HG03045 (cell line): ENCODE data around the gene EIF2AK3.

Experiments used
- ATAC-seq: cut with Tn5 transposase; IDR thresholded peaks from one replicate; pipeline ENCODE4 v1.9.1; 2021; ENCODE audit warnings: mild to moderate bottlenecking, moderate library complexity; ENCODE audit not compliant: unreplicated experiment

EIF2AK3 gene

DNA sequence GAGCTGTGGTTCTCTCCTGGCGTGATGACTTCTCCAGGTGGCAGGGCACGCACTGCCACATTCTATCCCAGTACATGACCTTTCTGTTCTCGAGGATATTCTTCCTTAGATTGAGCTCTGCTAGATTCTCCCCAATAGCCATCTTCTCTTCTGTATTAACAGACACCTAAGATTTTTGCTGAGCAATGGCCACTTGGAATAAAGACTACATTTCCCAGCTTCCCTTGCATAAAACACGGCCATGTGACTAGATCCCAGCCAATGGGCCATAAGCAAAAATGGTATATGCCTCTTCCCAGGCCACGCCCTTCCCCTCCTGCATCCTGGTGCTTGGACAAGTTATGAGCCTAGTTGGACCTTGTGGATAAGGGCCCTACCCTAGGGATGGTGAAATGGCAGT is 82.1 kb downstream of the EIF2AK3 start:
- no peak for ATAC-seq

DNA sequence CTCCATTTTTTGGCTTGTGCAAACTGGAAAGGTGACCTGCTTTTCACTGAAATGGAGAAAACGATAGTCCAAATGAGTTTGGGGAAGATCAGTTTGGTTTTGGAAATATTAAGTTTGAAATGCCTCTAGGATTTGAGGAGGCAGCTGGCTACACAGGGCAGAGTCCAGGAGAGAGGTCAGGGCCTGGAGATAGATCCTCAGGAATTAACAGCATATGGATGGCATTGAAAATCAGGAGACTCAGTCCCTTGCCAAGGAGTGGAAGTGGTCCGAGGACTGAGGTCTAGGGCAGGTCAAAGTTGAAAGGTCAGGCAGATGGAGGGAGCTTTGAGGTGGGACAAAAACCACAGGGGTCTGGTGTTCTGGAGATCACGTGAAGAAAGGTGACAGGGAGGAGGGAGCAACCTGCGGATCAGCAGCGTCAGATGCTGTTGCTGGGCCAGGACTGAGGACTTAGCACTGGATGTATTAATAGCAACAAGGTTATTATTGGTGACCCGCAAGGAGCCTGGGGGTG is 83.7 kb downstream of the EIF2AK3 start:
- no peak for ATAC-seq

DNA sequence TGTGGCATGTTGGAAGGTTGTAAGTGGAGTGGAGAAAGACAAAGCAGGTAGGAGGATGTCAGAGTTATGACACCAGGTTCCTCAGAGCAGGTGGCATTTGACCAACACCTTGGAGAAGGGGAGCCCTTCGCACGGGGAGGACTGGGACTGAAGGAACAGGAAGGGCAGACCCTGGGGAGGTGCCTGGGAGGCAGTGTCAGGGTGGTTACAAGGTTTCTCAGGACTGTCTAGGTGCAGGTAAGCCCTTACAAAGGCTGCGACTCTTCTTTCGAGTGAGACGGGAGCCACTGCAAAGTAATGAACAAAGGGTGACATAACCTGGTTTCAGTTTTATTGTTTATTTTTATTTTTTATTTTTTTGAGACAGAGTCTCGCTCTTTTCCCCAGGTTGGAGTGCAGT is 84.6 kb downstream of the EIF2AK3 start:
- no peak for ATAC-seq

DNA sequence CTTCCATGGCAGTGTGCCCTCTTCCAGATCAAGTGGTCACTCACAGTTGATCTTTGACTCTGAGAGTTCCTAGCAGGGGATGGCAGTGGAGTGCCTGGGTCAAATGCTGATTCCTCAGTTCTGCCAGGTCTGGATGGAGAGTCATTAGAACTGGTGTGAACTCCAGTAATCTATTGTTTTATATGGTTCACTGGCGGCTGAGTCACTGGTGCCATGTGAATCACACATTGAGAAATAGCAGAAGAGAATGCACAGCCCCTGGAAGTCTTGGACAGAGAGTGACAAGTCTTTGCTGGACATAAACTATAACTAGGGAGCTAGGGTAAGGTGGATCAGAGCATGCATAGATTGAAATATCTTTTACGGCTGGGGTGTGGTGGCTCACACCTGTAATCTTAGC is 86.9 kb downstream of the EIF2AK3 start:
- no peak for ATAC-seq

DNA sequence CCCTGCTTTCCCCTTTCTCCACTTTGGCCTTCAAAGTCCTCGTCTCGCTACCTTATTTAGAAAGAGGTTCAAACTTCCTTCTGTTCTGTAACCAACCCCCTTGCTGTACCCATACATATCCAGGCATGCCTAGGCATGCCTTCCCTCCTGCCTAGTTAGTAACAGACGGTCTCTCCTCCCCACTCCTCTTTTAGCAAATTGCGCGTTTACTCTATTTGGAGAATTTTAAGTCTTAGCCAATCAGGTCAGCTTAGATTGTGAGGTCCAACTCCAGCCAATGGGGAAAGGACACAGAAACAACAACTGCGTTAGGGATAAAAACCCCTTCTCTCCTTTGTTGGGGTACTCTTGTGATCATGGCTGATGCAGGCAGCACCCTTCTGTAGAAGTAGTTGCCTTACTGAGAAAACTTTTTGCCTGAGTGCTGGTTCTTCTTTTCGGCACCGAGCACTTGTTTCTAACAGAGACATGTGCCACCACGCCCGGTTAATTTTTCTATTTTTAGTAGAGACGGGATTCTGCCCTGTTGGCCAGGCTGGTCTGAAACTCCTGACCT is 88.8 kb downstream of the EIF2AK3 start:
- ATAC-seq, result no peak

DNA sequence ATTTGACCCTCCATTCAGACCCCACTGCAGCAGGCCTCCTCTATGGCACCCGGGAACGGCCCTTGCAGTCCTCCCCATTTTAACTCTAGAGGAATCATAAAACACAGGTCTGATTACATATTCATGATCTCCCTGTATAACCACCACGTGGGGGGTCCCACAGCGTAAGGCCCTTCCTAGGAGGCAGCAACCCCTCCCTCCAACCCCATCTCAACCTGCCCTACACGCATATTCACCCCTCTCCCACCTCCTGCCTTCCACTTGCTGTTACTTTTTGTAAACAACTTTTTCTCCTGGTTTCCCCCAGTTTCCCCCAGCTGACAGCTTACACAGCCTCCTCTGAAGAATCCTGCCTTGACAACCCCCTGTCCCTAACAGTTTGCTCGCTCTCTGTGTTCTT is 89.6 kb downstream of the EIF2AK3 start:
- ATAC-seq, result no peak

DNA sequence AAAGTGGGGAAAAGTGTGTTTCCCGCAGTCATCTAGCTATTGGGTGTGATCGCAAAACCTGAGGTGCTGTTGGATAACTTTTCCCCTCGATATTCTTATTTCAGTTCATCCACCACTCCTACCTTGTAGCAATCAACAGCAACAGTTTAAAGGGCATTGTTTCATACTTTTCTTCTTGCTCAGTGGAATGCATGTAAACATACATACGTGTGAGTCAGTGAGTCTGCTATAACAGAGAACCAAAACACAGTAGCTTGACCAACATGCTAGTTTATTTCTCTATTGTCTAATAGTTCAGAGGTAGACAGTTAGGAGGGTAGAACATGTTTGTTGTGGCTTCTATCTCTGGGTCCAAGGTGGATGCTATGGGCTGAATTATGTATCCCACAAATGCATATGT is 97.2 kb downstream of the EIF2AK3 start:
- ATAC-seq, result no peak

DNA sequence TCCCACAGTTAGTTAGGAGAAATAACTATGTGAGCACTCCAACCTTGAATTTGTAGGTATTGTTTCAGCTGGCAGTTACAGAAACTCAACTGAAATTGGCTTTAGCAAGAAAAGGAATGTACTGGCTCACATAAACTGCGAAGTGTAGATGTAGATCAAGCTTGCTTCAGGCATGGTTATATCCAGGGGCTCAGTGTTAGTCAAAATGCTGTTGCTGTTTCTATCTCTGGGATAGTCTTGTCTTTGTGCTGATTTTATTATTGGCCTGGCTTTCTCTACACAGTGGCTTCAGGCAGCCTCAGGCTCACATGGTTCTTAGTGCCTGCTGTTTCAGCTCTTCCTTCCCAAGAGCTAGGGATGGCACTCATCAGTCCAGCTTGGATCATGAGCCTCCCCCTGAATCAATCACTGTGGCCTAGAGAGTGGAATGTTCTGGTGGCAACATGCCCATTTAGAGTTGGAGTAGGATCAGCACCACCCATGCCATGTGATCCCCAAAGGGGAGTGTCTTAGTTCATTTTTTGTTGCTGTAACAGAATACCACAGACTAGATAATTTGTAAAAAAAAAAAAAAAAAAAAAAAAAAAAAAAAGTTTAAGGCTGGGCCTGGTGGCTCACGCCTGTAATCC is 105.7 kb downstream of the EIF2AK3 start:
- no peak for ATAC-seq

DNA sequence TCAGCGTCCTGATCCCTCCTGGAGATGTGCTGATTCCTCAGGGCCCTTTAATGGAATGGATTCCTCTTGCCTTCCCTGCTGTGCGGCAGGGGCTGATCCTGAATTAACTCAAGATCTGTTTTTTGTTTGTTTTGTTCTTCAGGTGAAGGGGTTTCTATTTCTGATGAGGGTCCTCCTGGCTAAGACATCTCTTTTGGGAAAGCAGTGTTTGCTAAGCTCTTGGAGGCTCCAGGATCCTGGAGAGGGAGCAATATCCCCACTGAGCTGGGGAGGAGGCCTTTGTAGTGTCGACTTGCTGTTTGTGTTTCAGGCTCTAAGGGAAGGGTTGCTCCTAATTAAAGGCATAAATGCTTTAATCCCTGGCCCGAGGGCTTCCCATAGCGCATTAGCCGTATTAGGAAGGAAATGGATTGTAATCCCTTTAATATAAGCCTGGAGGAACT is 109.5 kb downstream of the EIF2AK3 start:
- no peak for ATAC-seq
